GF-D8 (cell line): ENCODE measurements around the gene ZNF605.
"Not testable (repeated sequence)": the region's sequence is repeated elsewhere in the genome, so short reads cannot be mapped to it uniquely, and the experiment has no call there.

Experiments
- DNase-seq: peaks from one replicate; lab custom pipeline; 2025; lab: John Stamatoyannopoulos, UW

The ZNF605 gene

DNA sequence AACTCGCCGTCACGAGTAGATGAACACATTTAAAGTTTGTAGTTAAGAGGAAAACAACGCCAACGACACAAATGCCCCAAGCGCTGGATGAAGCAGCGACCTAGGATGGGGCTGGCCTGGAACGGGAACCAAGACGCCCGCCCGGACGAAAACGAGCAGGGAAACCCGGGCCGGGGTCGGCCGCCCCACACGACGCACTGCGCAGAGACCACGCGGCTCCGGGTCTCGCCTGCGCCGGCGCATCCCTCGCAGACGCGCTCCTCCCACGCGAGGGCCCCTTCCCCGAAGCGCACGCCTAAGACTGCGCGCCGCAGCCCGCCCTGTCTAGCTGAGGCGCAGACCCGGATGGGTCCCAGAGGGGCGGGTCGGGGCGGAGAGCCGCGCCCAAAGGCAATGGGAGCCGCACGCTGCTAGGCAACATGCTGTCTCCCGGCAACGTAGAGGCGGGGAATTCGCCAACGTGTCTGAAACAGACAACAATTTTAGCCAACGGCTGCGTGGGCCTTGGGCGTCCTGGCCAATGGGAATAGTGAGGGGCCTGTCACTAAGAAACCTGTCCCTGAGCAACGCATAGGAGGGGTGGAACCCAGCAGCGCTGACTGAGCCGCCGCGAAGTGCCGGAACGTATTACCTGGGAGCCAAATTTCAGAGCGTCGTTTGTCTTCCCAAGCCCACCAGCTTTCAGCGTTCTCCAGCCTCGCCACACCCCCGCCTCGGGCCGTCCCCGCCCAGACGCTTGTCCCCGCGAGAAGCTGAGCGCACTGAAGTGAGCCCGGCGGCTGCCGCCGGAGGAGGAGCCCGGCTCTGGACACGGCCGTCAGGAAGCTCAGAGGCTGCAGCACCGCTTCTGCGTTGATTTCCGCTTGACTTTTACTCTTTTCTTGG lies 47.7 kb downstream of the ZNF605 start:
- no peak for DNase-seq

DNA sequence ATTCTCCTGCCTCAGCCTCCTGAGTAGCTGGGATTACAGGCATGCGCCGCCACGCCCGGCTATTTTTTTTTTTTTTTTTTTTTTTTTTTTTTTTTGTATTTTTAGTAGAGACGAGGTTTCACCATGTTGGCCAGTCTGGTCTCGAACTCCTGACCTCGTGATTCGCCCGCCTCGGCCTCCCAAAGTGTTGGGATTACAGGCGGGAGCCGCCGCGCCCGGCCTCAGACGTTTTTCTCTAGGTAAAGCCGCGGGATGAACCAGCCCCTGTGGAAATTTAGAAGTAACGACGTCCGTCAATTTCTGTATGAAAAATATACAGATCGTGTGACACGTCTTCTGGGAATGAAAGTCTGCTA lies 48.3 kb downstream of the ZNF605 start:
- DNase-seq = not testable (repeated sequence)

DNA sequence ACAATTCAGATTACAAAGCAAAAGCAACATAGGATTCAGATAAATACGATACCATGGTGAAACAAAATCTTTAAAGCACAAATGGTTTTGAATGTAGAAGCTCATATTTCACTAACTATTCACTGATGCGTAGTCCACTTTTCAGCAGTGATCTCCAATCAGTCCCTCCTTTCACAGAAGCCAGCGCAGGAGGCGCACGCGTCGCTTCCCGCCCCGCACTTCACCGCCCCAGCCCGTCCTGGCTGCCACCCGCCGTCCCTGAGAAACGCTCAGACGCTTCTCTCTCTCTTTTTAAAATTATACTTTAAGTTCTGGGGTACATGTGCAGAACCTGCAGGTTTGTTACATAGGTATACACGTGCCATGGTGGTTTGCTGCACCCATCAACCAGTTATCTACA lies 48.9 kb downstream of the ZNF605 start:
- DNase-seq = no peak

DNA sequence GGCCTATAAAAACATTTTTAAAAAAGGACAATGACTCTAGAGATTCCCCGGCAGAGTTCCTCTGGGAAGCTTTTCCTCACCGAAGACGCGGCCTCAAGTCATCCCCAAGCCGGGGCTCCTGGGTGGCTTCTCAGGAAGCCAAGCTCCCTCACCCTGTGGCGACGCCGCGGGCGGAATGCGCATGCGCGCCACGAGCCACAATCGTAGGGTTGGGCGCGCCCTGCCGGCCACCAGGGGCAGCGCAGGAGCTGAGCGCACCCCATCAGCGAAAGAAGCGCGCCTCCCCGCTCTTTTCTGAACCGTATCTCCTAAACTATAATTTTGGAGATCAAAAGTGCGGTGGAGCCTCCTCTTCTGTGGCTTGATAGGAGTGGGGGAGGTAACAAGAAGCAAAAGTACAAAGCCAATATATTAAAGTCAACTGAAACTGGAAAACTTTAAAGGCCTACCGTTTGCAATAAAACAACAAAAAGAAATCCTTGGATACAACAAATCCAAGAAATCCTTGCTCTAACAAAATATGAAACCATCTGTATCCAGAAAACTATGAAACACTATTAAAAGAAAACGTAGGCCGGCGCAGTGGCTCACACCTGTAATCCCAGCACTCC lies 51.3 kb downstream of the ZNF605 start:
- DNase-seq = no peak

DNA sequence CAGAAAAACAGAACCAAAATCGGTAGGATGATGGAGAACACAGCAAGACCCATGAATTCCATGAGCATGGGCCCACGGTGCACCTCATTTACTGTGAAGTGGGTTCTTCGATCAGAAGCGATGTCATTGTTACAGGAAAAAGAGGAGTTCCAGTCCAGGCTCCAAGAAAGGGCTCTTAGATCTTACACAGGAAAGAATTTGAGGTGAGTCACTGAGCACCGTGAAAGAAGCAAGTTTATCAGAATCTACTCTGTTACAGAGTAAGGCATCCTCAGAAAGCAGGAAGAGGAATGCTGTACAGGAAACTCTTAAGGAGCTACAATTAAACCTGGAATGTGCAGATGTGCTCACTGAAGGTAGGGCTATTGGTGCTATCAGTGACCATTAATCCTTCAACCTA lies 57.1 kb downstream of the ZNF605 start:
- no peak for DNase-seq

DNA sequence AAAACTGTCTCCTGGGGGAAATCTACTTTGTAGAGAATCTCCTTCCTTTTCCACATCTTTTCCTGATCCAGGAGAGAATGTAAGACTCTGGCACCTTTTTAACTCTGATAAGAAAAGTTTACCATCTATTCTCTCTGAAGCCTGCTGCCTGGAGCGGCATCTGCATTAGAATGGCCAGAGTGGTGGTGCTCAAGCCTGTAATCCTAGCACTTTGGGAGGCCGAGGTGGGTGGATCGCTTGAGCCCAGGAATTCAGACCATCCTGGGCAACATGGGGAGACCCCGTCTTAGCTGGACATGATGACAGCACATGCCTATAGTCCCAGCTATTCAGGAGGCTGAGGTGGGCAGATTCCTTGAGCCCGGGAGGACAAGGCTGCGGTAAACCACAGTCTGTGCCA lies 67.3 kb downstream of the ZNF605 start:
- DNase-seq = no peak

DNA sequence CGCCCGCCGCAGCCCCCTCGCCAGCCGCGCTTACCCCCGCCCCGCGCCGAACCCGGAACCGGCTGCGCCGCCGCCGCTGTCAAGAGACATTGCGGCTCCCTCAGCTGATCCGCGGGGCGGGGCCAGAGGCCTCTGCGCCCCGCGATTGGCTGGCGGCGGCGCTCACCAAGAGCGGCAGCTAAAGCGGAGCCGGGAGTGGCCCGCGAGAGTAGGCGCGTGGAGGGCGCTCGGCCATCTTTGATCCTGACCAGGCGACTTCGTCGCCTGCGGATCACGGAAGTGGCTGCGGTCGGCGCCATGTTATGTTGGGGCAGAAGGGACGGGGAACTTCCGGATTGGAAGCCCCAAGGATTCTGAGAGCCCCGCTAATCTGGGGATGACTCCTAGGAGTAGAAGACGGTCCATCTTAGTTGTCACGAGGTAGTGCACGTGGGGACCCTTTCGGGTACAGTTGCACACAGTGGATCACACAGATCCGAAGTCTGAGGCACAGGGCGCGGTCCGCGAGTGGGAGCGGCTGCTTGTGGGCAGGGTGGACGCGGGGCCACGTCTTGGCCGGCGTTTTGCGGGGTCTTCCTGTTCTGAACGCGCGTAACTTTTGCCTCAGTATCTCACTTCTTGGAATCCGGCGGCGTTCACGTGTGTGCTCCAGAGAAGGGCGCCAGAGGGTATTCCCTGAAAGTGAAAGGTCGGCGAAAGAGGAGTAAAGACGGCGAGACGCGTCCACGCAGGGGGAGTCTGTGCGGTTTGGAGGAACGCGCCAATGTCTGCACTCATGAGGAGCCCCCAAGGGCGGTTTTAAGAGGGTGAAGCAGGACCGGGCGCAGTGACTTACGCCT lies 68.4 kb downstream of the ZNF605 start, which contains the start of gene CHFR:
TSS of gene CHFR (minus strand) at position 93 of the 839 bp plus-strand sequence. CDS start 277 bp downstream, outside the sequence.
- peak; percentile 95 for DNase-seq

DNA sequence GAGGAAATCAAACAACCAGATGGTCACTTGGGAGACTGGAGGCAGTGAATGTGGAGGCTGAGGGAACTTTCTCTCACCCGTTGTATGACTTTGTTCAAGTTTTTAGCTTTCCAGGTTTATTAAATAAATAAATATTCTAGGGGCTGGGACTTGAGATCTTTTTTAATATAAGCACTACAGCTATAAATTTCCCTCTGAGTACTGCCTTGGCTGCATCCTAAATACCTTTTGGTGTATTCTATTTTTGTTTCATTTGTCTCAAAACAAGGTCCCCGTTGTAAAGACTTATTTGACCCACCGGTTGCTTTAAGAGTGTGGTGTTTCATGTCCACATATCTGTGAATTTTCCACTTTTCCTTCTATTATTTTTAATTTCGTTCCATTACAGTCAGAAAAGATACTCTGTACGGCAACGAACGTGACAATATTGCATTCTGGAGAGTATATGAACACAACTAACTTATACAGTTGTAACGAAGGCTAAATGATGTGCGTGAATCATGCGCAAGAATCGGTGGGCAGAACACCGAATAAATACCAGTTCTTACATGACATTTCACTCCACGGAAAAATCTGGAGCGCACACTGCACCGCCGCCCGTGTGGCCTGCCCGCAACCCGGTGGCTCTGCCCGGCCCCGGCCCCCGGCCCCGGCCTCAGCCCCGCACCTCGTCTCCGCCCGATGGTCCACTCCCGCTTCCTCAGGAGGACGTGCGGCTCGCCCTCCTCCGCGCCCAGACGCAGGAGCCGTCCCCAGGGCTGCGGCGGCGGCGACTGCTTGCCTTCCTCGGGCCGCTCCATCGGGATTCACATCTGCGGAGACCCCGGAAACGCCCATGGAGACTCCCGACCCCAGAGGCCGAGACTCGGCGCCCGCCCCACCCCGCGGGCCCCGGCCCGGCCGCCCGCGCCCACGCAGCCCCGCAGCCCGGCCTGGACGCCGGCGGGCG lies 69.3 kb downstream of the ZNF605 start:
- no peak for DNase-seq

DNA sequence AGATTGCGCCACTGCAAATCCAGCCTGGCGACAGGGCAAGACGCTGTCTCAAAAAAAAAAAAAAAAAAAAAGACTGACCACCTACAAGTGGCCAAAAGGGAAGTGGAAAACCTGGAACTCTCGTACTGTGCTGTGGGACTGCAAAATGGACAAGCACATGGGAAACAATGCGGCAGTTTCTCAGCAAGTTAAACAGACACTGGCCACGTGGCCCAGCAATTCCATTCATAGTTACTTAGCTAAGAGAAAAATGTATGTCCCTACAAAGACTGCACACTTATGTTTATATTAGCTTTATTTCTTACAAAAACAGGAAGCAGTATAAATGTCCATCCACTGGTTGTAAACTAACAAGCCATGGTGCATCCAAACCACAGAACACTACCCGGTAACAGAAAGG lies 74.3 kb downstream of the ZNF605 start:
- DNase-seq = no peak

DNA sequence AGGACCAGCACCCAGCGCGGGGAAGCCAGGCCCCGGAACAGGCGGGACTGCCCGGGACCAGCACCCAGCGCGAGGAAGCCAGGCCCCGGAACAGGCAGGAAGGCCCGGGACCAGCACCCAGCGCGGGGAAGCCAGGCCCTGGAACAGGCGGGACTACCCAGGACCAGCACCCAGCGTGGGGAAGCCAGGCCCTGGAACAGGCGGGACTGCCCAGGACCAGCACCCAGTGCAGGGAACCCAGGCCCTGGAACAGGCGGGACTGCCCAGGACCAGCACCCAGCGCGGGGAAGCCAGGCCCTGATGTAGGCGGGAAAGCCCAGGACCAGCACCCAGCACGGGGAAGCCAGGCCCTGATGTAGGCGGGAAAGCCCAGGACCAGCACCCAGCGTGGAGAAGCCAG lies 81.5 kb downstream of the ZNF605 start:
- DNase-seq = not testable (repeated sequence)

DNA sequence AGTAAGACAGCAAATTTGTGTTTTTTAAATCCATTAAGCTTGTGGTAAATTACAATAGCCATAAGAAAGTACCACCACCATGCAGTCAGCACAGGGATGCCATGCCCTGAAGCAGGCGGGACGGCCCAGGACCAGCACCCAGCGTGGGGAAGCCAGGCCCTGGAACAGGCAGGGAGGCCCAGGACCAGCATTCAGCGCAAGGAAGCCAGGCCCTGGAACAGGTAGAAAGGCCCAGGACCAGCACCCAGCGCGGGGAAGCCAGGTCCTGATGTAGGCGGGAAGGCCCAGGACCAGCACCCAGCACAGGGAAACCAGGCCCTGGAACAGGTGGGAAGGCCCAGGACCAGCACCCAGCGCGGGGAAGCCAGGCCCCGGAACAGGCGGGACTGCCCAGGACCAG lies 81.9 kb downstream of the ZNF605 start:
- DNase-seq = no peak

DNA sequence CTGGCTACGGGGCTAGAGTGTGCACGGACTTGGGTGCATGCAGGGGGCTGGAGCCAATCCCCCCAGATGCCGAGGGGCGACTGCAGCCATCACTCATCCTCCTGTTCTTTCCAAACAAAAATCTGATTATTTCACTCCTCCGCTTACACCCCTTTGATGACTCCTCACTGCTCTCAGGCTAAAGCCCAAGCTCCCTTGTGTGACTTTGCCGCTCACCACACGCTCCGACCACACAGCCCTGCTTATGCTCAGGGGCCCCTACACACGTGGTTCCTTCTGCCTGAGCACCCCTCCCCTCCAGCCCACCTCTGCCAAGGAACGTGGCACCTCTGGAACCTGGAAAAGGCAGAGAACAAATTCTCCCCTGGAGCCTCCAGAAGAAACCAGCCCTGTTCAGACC lies 82.4 kb downstream of the ZNF605 start:
- no peak for DNase-seq

DNA sequence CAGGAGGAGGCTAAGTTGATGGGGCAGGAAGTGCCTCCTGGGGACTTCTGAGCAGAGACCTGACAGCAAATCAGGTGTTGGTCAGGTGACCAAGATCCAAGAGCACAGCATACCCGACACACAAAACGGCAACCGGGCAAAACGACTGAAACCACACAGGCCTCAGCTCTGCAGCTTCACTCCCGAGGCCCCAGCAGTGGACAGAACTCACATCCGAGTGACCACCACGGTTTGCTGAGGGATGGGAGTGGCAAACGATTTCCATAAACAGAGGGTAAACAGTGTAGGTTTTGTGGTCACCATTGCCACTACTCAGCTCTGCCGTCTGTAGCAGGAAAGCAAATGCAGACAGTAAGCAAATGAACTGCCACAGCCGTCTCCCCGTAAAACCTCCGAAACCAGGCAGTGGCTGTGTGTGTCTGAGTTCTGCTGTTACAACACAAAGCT lies 83.1 kb downstream of the ZNF605 start:
- DNase-seq = no peak

DNA sequence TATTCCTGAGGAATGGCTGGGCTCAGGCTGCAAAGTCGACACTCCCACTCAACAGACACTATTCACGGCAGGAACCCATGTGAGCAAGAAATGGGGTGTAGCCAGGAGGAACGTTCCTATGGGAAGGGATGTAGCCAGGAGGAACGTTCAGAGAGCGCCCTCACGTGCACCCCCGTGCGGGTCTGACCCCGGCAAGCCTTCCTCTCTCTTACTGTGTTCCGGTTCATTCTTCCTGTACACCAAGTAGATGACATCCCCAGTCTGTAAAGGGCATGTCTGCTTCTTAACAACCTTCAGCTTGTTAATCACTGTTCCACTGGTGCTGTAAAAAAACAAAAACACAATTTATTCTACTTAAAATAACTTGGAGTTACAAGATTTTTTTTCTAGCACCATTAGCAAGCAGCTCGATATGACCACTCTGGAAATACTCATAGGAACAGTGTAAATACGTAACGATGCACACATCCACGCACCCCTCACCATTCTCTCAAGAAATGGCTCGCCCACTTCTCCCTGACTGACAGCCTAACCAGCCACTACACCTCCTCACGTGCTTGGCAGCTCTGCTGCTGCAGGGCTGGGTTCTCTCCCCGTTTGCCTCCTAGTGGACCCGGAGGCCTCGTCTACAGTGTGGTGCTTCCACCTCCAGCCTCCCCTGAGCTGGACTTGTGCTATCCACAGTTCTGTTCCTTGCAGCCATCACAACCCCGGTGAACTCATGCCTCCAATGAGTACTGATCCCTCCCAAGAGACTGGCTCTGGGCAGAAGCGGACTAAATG lies 83.8 kb downstream of the ZNF605 start:
- DNase-seq = no peak

DNA sequence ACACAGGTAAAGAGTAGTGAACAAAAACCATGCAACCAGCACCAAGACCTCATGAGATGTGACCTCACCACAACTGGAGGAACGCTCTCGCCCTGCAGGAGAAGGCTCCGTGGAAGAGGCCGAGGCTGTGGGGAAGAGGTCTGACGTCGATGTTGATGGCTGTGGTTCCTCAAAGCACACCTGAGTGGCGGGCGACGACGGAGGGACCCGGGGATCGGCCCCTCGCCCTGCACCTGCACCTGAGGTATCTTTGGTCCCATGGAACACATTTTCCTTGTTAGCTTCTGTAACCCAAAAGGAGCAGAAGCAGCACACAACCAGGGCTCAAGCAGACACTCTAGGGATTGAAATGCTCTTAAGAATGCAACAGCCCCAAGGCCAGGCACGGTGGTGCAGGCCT lies 86.6 kb downstream of the ZNF605 start:
- DNase-seq = no peak
